ENCODE data around the gene RASEF. TPM values are rescaled to one million over a fixed set of nuclear protein-coding genes. Genes with fewer than 3 reads are reported as not detected.

The RASEF gene
- total and polyA plus RNA-seq, 10 of the 15 experiments (the other 5 are each of a cell fraction or from before 2014, with no cell fraction given): under 0.01 to 0.04 (median 0.01) TPM; not detected in 7

- intact Hi-C loops (cut with micrococcal nuclease; ENCODE audit: unreplicated experiment) (no loop called here), in situ Hi-C loops (cut with MboI) (no loop called here)
- SMC1A ChIA-PET (ENCODE audit: uncharacterized antibody, unreplicated experiment): interaction anchor here (0.6 kb wide), 1 partner anchor 296 kb away, joined by 3 read pairs; no protein-coding TSS in a partner anchor
- H3K27ac ChIP-seq (ENCODE audit: control insufficient read depth, insufficient read depth): no peak overlapping the region
- RAD21 ChIA-PET (ENCODE audit: unreplicated experiment): no interaction called here
- no peaks in the 10 kb centered on the region for H4K20me1 ChIP-seq (ENCODE audit: control insufficient read depth, insufficient read depth)
- no peaks in the 10 kb centered on the region for H3K9me3 ChIP-seq (replicated peaks; ENCODE audit: control insufficient read depth, insufficient read depth, low read length)
- H2AFZ ChIP-seq (ENCODE audit: control insufficient read depth, low read depth, low read length): no peak overlapping the region
- FAIRE-seq (no peak), DNase-seq (ENCODE audit: low read depth, low spot score) (no peak), ATAC-seq (no peak)
- 16% methylated on average over 4 of the region's 4 CpGs for WGBS (ENCODE audit: insufficient coverage, insufficient replicate concordance, low lambda C conversion rate, missing lambda C conversion rate)
- TF ChIP-seq ZNF274 (IDR thresholded peaks at IDR 0.05; ENCODE audit: insufficient read depth, insufficient read length): no peak
- TF ChIP-seq SREBF2 (IDR thresholded peaks at IDR 0.05; ENCODE audit: low read length): no peak
- TF ChIP-seq, protein P1, sequence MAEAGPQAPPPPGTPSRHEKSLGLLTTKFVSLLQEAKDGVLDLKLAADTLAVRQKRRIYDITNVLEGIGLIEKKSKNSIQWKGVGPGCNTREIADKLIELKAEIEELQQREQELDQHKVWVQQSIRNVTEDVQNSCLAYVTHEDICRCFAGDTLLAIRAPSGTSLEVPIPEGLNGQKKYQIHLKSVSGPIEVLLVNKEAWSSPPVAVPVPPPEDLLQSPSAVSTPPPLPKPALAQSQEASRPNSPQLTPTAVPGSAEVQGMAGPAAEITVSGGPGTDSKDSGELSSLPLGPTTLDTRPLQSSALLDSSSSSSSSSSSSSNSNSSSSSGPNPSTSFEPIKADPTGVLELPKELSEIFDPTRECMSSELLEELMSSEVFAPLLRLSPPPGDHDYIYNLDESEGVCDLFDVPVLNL (IDR thresholded peaks at IDR 0.05; ENCODE audit: low read depth, low read length): no peak
- TF ChIP-seq SMC3 (IDR thresholded peaks at IDR 0.05; ENCODE audit: borderline replicate concordance, low read length): no peak
- TF ChIP-seq ZNF207 (IDR thresholded peaks at IDR 0.05; ENCODE audit: borderline replicate concordance): no peak
- TF ChIP-seq ZNF622 (IDR thresholded peaks at IDR 0.05): no peak
- no peak for TF ChIP-seq EED (IDR thresholded peaks at IDR 0.05; ENCODE audit: low read depth)
- no peak for TF ChIP-seq IKZF1 (conservative IDR thresholded peaks at IDR 0.05)
- TF ChIP-seq WRNIP1 (IDR thresholded peaks at IDR 0.05; ENCODE audit: borderline replicate concordance, low read depth, low read length): no peak
- POLR2A ChIA-PET: no interaction called here
- H3K27me3 ChIP-seq (replicated peaks in 1 of 2; ENCODE audit: control insufficient read depth in 2 of 2, insufficient read depth in 2 of 2, low read length in 1 of 2): no peaks in the 10 kb centered on the region
- no peak overlapping the region for H3K9ac ChIP-seq (ENCODE audit: control insufficient read depth, insufficient read depth, low read length)
- BruUV-seq (replicated peaks): no TSS peak
- no peaks in the 10 kb centered on the region for H3K79me2 ChIP-seq (ENCODE audit: control insufficient read depth, insufficient read depth, low read length)
- H3K36me3 ChIP-seq (ENCODE audit: control insufficient read depth in 2 of 2, insufficient read depth in 2 of 2, low read length in 1 of 2): no peaks in the 10 kb centered on the region
- H3K4me3 ChIP-seq: no peak overlapping the region
- CTCF ChIA-PET: no interaction called here
- H3K4me2 ChIP-seq (ENCODE audit: control insufficient read depth, insufficient read depth): no peak overlapping the region
- no peaks in the 10 kb centered on the region for H3K4me1 ChIP-seq (ENCODE audit: control insufficient read depth, insufficient read depth, low read length)
These were observed 50.6 kb downstream of the RASEF start for GRCh38 chr9:83012168-83012921.
